GM21737 (cell line): ENCODE measurements around the gene CPB1.

Experiments used
- ATAC-seq: cut with Tn5 transposase; IDR thresholded peaks from one replicate; pipeline ENCODE4 v1.9.1; 2021; ENCODE audit warnings: mild to moderate bottlenecking, moderate library complexity; ENCODE audit not compliant: unreplicated experiment

The CPB1 gene

GRCh38 chr3:148879256-148879655 is 51.6 kb downstream of the CPB1 start:
- ATAC-seq, result no peak

GRCh38 chr3:148880681-148881080 is 53.1 kb downstream of the CPB1 start:
- no peak for ATAC-seq

- no peak for ATAC-seq
Observed at GRCh38 chr3:148881286-148881685, 53.7 kb downstream of the CPB1 start.

- ATAC-seq, result no peak
Observed at GRCh38 chr3:148882288-148882687, 54.7 kb downstream of the CPB1 start.

- no peak for ATAC-seq
Observed at GRCh38 chr3:148883163-148883562, 55.6 kb downstream of the CPB1 start.

GRCh38 chr3:148884261-148884660 is 56.6 kb downstream of the CPB1 start:
- no peak for ATAC-seq

GRCh38 chr3:148889828-148890227 is 62.2 kb downstream of the CPB1 start:
- ATAC-seq, result no peak

- ATAC-seq, result no peak
Observed at GRCh38 chr3:148896062-148896461, 68.5 kb downstream of the CPB1 start.

GRCh38 chr3:148901987-148902791 is 74.6 kb downstream of the CPB1 start:
- ATAC-seq, result no peak

- no peak for ATAC-seq
Observed at GRCh38 chr3:148903022-148903442, 75.4 kb downstream of the CPB1 start.

- ATAC-seq, result no peak
Observed at GRCh38 chr3:148903941-148904340, 76.3 kb downstream of the CPB1 start.

- no peak for ATAC-seq
Observed at GRCh38 chr3:148906667-148907066, 79.1 kb downstream of the CPB1 start.
